Stimulated activated CD8-positive, alpha-beta memory T cell treated with anti-CD3 and anti-CD28 coated beads, Interleukin-7, amount 100 ng/mL, for 1 hour (primary cell): ENCODE results near the gene TSPAN5.
A peak's percentile ranks its signal among the peaks of the same experiment; 100 is the strongest.

ENCODE experiments used
- DNase-seq, 2 donors: peaks; one replicate each; pipeline ENCODE4 v3.0.0-alpha.2; 2020; ENCODE audit warnings: low read depth in 2 of 2

TSPAN5 gene

GRCh38 chr4:98673288-98673644 lies 14.9 kb upstream of the TSPAN5 start:
- DNase-seq = no peak

GRCh38 chr4:98672583-98673287 lies 14.3 kb upstream of the TSPAN5 start:
- no peak for DNase-seq

- DNase-seq = no peak
These were observed 12.7 kb upstream of the TSPAN5 start for GRCh38 chr4:98671131-98671530.

GRCh38 chr4:98670186-98670585 lies 11.8 kb upstream of the TSPAN5 start:
- no peak for DNase-seq

GRCh38 chr4:98669577-98669976 lies 11.2 kb upstream of the TSPAN5 start:
- no peak for DNase-seq

- no peak for DNase-seq
These were observed 6.5 kb upstream of the TSPAN5 start for GRCh38 chr4:98664959-98665358.

- peak in 1 of 2 donors; percentile 5 for DNase-seq
These were observed 5.0 kb upstream of the TSPAN5 start for GRCh38 chr4:98663226-98664006.

- no peak for DNase-seq
These were observed 4.3 kb upstream of the TSPAN5 start for GRCh38 chr4:98662626-98663225.

GRCh38 chr4:98662055-98662453 lies 3.6 kb upstream of the TSPAN5 start:
- DNase-seq = no peak

- no peak for DNase-seq
These were observed 3.1 kb upstream of the TSPAN5 start for GRCh38 chr4:98661371-98662054.

- no peak for DNase-seq
These were observed 1.5 kb upstream of the TSPAN5 start for GRCh38 chr4:98659741-98660462.

- DNase-seq = no peak
These were observed 738 bp upstream of the TSPAN5 start for GRCh38 chr4:98659106-98659592.

GRCh38 chr4:98657531-98658286 lies 702 bp downstream of the TSPAN5 start:
- peak in 1 of 2 donors; percentile 23 for DNase-seq

- no peak for DNase-seq
These were observed 1.5 kb downstream of the TSPAN5 start for GRCh38 chr4:98656886-98657285.

- DNase-seq = no peak
These were observed 2.0 kb downstream of the TSPAN5 start for GRCh38 chr4:98656443-98656842.

GRCh38 chr4:98653890-98654867 lies 4.2 kb downstream of the TSPAN5 start:
- DNase-seq = no peak

- DNase-seq = no peak
These were observed 5.4 kb downstream of the TSPAN5 start for GRCh38 chr4:98652996-98653395.

- DNase-seq = no peak
These were observed 9.8 kb downstream of the TSPAN5 start for GRCh38 chr4:98648602-98649001.

GRCh38 chr4:98646422-98646821 lies 12.0 kb downstream of the TSPAN5 start:
- DNase-seq = no peak

GRCh38 chr4:98645527-98645926 lies 12.9 kb downstream of the TSPAN5 start:
- no peak for DNase-seq
